Measurements from ENCODE around the gene EPM2A.

The EPM2A gene

DNA sequence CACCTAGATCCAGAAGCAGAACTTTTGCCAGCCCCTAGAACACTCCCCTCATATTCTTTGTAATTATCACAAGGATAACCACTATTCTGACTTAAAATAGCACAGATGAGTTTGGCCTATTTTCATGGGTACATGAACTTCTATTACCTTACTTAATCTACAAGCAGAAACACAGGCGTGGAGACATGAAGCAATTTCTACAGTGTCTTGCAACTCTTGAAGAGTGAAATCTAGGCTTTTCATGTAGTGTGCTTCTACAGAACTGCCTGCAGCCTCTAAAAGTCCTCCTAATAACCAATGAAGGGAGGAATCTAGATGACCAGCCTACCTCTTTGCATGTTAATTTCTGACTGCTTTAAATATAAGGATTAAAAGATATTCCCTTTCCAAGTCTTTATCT, 82.7 kb downstream of the EPM2A start:
- Histone ChIP-seq H3K36me3 (ENCODE audit: low read length) (no peaks in the 10 kb centered on the region), H3K4me3 (ENCODE audit: insufficient read depth, low read length, poor library complexity, severe bottlenecking) (no peak overlapping the region), H3K9me3 (ENCODE audit: insufficient read depth, low read length) (no peaks in the 10 kb centered on the region), H4K20me1 (ENCODE audit: low read depth, low read length) (no peaks in the 10 kb centered on the region), H3K4me2 (ENCODE audit: low read depth, low read length, poor library complexity, severe bottlenecking) (no peak overlapping the region), H3K27me3 (ENCODE audit: low read length) (no peaks in the 10 kb centered on the region), H3F3A (ENCODE audit: insufficient read depth) (no peaks in the 10 kb centered on the region), H3K79me2 (ENCODE audit: insufficient read depth, low read length) (no peaks in the 10 kb centered on the region), H3K27ac (ENCODE audit: low read depth, low read length) (no peak overlapping the region), H2AFZ (ENCODE audit: low read depth, low read length, severe bottlenecking) (no peak overlapping the region), H3K9ac (ENCODE audit: low read length) (no peak overlapping the region), H3K9me2 (replicated peaks; ENCODE audit: insufficient read depth, low read length) (no peaks in the 10 kb centered on the region)
- TF ChIP-seq, protein P1, sequence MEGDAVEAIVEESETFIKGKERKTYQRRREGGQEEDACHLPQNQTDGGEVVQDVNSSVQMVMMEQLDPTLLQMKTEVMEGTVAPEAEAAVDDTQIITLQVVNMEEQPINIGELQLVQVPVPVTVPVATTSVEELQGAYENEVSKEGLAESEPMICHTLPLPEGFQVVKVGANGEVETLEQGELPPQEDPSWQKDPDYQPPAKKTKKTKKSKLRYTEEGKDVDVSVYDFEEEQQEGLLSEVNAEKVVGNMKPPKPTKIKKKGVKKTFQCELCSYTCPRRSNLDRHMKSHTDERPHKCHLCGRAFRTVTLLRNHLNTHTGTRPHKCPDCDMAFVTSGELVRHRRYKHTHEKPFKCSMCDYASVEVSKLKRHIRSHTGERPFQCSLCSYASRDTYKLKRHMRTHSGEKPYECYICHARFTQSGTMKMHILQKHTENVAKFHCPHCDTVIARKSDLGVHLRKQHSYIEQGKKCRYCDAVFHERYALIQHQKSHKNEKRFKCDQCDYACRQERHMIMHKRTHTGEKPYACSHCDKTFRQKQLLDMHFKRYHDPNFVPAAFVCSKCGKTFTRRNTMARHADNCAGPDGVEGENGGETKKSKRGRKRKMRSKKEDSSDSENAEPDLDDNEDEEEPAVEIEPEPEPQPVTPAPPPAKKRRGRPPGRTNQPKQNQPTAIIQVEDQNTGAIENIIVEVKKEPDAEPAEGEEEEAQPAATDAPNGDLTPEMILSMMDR (IDR thresholded peaks at IDR 0.05; ENCODE audit: insufficient read depth, low read length, poor library complexity, severe bottlenecking) = no peak
- TF ChIP-seq EZH2phosphoT487 (conservative IDR thresholded peaks at IDR 0.05; ENCODE audit: low read length) = no peak

DNA sequence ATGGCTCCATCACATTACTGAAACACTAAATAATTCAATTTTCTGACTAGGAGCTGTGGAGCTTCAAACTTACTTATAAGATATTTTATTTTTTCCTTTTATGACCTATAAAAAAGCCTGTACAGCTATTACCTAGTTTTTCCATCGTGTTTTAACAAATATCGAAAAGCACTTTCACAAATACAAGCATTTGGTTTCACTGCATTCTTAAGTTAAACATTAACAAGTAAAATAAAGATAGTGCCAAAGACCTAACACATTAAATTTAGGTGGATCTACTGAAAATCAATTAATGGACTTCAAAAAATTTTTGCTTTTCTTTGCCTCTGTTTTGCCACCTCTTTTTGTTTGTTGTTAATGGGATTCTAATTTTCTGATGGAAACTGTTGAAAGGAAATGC, 83.3 kb downstream of the EPM2A start:
- no peak overlapping the region for H3K27ac ChIP-seq (ENCODE audit: low read depth, low read length)

DNA sequence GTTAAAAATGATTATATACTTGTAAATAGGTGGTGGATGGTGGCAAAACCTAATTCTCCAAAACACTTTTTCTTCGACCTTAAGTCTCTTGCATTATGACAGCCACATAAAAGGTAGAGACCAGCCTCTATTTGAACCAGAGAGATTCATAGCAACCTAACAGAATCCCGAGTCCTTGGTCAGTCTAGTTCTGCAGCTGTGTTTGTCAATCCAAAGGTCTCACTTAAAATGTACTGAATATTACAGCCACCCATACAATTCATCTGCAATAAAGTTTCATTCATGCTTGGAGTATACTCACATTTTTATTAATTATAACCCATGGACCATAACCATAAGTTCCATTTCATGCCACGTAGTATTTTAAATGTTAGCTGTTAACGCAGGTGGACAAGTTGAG, 87.2 kb downstream of the EPM2A start:
- no peak overlapping the region for H2AFZ ChIP-seq (ENCODE audit: low read depth, low read length, severe bottlenecking)
- H3K27me3 ChIP-seq (ENCODE audit: low read length) = no peaks in the 10 kb centered on the region
- no peaks in the 10 kb centered on the region for H4K20me1 ChIP-seq (ENCODE audit: low read depth, low read length)
- TF ChIP-seq, protein P1 (IDR thresholded peaks at IDR 0.05; ENCODE audit: insufficient read depth, low read length, poor library complexity, severe bottlenecking) = no peak
- no peak for TF ChIP-seq EZH2phosphoT487 (conservative IDR thresholded peaks at IDR 0.05; ENCODE audit: low read length)
- no peaks in the 10 kb centered on the region for H3K9me2 ChIP-seq (replicated peaks; ENCODE audit: insufficient read depth, low read length)
- H3K4me3 ChIP-seq (ENCODE audit: insufficient read depth, low read length, poor library complexity, severe bottlenecking) = no peak overlapping the region
- H3K9me3 ChIP-seq (ENCODE audit: insufficient read depth, low read length) = no peaks in the 10 kb centered on the region
- H3K79me2 ChIP-seq (ENCODE audit: insufficient read depth, low read length) = no peaks in the 10 kb centered on the region
- no peak overlapping the region for H3K4me2 ChIP-seq (ENCODE audit: low read depth, low read length, poor library complexity, severe bottlenecking)
- no peak overlapping the region for H3K27ac ChIP-seq (ENCODE audit: low read depth, low read length)
- no peak overlapping the region for H3K9ac ChIP-seq (ENCODE audit: low read length)
- H3F3A ChIP-seq (ENCODE audit: insufficient read depth) = no peaks in the 10 kb centered on the region
- H3K36me3 ChIP-seq (ENCODE audit: low read length) = no peaks in the 10 kb centered on the region

More for the DNA sequence above, 83.3 kb downstream of the EPM2A start:
- H3K9me2 ChIP-seq (replicated peaks; ENCODE audit: insufficient read depth, low read length) = no peaks in the 10 kb centered on the region
- no peaks in the 10 kb centered on the region for H3K9me3 ChIP-seq (ENCODE audit: insufficient read depth, low read length)
- H3K27me3 ChIP-seq (ENCODE audit: low read length) = no peaks in the 10 kb centered on the region
- H3K9ac ChIP-seq (ENCODE audit: low read length) = no peak overlapping the region
- no peak overlapping the region for H3K4me3 ChIP-seq (ENCODE audit: insufficient read depth, low read length, poor library complexity, severe bottlenecking)
- H4K20me1 ChIP-seq (ENCODE audit: low read depth, low read length) = no peaks in the 10 kb centered on the region
- TF ChIP-seq, protein P1 (IDR thresholded peaks at IDR 0.05; ENCODE audit: insufficient read depth, low read length, poor library complexity, severe bottlenecking) = no peak
- no peak for TF ChIP-seq EZH2phosphoT487 (conservative IDR thresholded peaks at IDR 0.05; ENCODE audit: low read length)
- no peaks in the 10 kb centered on the region for H3F3A ChIP-seq (ENCODE audit: insufficient read depth)
- H2AFZ ChIP-seq (ENCODE audit: low read depth, low read length, severe bottlenecking) = no peak overlapping the region
- H3K36me3 ChIP-seq (ENCODE audit: low read length) = no peaks in the 10 kb centered on the region
- H3K4me2 ChIP-seq (ENCODE audit: low read depth, low read length, poor library complexity, severe bottlenecking) = no peak overlapping the region
- H3K79me2 ChIP-seq (ENCODE audit: insufficient read depth, low read length) = no peaks in the 10 kb centered on the region
